ACHN (cell line): ENCODE measurements around the gene TMEM109.
A peak's percentile ranks its signal among the peaks of the same experiment; 100 is the strongest.

ENCODE experiments used
- DNase-seq: peaks from one replicate; pipeline ENCODE4 v3.0.0-alpha.2; 2015
- in situ Hi-C: cut with HindIII; loops from 2 replicates; pipeline ENCODE4 v1.10.0; 2017; ENCODE audit warnings: low sequenced_read_pairs, low pct_ligation_motif_present, low pct_unique_long_range_greater_than_20kb

The TMEM109 gene

GRCh38 chr11:60950933-60951605, 37.1 kb downstream of the TMEM109 start:
- no peak for DNase-seq

GRCh38 chr11:60951606-60951903, 37.6 kb downstream of the TMEM109 start:
- in situ Hi-C loops: no loop called here
- no peak for DNase-seq

More at GRCh38 chr11:60950933-60951605, 37.1 kb downstream of the TMEM109 start:
- in situ Hi-C loops: no loop called here

DNA sequence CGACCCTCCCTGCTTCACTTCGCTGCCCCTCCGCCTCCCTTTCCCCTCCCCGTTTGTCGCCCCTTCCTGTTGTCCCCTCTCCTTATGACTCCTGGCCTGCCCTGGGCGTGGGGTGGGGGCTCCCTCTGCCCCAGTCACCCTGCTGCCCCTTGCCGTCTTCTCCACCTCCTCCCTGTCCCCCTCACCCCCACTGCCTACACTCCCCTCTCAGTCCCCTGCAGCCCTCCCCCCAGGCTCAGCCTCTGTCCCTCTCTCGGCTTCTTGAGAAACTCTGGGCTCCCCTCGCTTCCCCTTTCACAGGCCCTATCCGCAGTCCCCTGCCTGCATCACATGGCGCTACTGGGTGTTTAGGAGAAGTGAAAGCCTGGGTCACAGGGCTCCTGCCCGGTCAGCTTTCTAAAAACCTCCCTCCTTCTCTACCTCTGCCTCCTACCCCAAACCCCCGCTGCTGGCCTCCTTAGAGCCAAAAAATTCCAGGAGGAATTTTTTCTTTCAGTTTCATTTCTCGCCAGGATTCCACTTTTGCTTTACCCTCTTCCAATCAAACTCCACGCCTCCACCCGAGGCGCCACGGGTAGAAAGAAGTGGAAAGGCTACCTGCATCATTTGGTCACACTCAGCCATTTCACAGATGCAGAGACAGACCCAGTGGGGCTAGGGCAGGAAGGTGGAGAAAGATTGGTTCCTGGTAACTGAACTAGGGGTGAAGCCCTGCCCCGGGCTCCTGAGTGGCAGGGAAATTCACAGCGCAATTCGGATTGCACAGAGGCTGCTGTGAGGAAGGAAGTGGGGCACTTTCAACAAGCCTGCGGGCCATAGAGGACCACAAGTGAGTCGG, 38.2 kb downstream of the TMEM109 start, which contains the start of gene SLC15A3:
TSS of gene SLC15A3 (minus strand) at position 273 of the 838 bp plus-strand sequence. CDS start 625 bp downstream, outside the sequence.
- in situ Hi-C loops: no loop called here
- peak; percentile 50 for DNase-seq

DNA sequence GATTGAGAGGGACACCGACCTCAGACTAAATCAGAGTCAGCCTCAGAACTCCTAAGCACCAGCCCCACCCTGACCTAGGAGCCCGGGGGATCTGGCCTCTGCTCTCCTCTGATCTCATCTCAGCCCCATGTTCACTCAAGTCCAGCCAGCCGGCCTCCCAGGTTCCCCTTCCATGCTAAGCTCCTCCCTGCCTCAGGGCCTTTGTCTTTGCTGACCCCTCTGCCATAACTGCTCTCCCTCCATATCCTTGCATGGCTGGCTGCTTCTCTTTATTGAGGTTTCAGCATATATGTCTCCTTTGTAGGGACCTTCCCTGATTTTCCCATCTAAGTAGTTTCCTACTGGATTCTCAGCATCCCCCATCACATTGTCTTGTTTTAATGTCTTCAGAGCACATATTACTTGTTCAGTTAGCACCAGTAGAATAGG, 38.8 kb downstream of the TMEM109 start:
- DNase-seq: no peak
- in situ Hi-C loops: no loop called here

GRCh38 chr11:60953781-60954180, 39.8 kb downstream of the TMEM109 start:
- in situ Hi-C loops: no loop called here
- no peak for DNase-seq

DNA sequence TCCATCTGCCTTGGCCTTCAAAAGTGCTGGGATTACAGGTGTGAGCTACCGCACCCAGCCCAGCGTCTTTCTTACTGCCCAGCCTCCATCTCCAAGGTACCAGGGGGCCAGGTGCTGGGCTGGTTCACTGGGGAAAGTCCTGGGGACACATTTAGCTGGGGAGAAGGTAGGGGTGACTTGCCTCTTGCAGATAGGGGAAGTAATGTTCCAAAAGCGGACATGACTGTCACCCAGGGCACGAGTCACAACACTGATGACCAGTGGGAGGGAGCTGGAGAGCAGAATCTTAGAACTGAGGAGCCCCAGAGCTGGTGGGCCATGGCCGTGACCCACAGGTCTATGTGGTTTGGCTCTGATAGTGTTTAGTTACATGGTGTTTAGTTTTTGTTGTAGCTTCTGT, 40.5 kb downstream of the TMEM109 start:
- in situ Hi-C loops: no loop called here
- DNase-seq: no peak

DNA sequence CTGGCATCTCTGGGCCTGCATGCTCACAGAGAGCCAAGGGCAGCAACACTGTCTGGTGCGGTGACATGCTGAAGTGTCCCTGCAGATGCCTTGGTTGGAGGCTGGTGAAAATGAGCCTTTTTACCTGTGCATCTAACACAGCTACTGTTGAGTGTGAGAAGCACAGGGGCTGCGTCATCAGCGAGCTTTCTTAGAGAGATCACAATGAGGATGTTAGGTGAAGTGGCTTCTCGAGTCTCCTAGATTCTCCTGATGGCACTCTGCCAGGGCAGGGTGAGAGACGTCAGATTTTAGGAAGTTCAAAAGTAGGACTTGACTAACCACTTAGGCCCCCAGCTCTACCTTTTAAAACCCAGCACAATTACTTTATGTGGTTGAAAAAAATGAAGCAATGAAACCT, 41.6 kb downstream of the TMEM109 start:
- in situ Hi-C loops: no loop called here
- DNase-seq: no peak

GRCh38 chr11:60957188-60957587, 43.2 kb downstream of the TMEM109 start:
- in situ Hi-C loops: no loop called here
- DNase-seq: no peak

DNA sequence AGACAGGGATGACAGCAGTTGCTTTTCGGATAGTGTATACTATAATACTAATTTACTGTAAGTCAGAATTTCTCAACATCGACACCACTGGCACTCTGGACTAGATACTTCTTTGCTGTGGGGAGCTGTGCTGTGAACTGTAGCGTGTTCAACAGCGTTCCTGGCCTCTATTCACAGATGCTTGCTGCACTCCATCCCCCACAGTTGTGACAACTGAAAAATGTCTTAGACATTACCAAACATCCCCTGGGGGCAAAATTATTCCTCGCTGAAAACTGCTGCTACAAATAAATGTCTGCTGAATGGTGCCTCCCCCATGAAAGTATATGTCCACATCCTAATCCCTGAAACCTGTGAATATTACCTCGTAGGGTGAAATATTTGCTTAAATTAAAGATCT, 45.5 kb downstream of the TMEM109 start:
- no peak for DNase-seq
- in situ Hi-C loops: no loop called here

DNA sequence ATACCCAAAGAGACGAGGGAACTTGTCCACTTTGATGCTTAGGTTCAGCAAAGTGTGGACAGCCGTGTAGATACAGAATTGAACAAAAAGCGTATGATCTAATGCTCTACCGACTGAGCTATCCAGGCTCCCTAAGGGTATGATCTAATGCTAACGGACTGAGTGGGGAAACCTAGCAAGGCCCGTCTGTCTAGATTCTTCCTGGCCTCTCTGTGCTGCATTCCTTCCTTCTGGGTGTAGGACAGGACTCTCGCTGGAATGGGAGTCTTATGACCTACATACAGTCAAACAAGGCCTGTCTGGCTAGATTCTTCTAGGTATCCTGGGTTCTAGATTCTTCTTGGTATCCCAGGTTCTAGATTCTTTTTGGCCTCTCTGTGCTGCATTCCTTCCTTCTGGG, 46.4 kb downstream of the TMEM109 start:
- DNase-seq: no peak
- in situ Hi-C loops: no loop called here

- DNase-seq: no peak
Measured at GRCh38 chr11:60964801-60965200, 50.8 kb downstream of the TMEM109 start.

GRCh38 chr11:60966890-60967289, 52.9 kb downstream of the TMEM109 start:
- in situ Hi-C loops: no loop called here
- no peak for DNase-seq

More at GRCh38 chr11:60964801-60965200, 50.8 kb downstream of the TMEM109 start:
- in situ Hi-C loops: no loop called here

DNA sequence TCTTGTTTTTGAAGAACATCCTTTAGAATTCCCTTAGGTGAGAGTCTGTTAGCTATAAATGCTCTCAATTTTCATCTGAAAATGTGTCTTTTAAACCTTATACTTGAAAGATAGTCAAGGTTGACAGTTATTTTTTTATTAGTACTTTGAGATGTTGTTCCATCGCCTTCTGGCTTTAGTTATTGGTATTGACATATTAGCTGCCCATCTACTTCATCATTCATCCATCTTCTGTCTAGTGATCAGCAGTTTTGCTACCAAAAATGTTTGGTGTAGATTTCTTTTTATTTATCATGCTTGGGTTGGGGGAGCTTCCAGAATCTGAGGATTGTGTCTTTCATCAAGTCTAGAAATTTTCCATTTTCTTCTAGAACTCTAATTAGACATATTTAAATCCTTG, 54.3 kb downstream of the TMEM109 start:
- in situ Hi-C loops: no loop called here
- no peak for DNase-seq

DNA sequence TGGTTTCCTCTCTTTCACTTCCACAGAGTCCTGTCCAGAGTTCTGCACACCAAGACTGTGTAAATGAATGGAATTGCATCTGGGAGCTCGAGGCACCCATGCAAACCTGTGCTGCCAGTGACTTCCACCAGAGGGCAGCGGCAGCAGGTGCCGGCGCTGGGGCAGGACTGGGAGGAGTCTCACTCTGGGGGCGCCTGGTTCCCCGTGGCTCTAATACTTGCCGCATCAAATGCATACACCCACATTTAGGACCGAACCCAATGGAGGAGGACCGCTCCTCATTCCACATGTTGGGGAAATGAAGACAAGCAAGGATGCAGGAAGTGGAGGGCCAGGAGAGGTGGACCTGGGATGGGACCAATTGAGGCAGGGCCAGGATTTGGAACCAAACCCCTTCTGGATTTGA, 56.4 kb downstream of the TMEM109 start:
- in situ Hi-C loops: no loop called here
- peak; percentile 40 for DNase-seq

- no peak for DNase-seq
- in situ Hi-C loops: no loop called here
Measured at GRCh38 chr11:60970890-60971289, 56.9 kb downstream of the TMEM109 start.

- in situ Hi-C loops: no loop called here
- no peak for DNase-seq
Measured at GRCh38 chr11:60971520-60971919, 57.6 kb downstream of the TMEM109 start, which contains the start of gene CD6. Gene CD6, plus strand, starts transcription at chr11:60971680. Its CDS starts 186 bp downstream, at chr11:60971866.

GRCh38 chr11:60972182-60973030, 58.4 kb downstream of the TMEM109 start:
- in situ Hi-C loops: no loop called here
- DNase-seq: no peak
